K562 (cell line): ENCODE data around the gene FUBP3. TPM values are rescaled to one million over a fixed set of nuclear protein-coding genes. Genes with fewer than 3 reads are reported as not detected.

Experiments used
- ATF4 ChIP-seq: fragments of 450-650 bp; formaldehyde crosslinking; IDR thresholded peaks from 2 replicates; pipeline ENCODE4 v1.4.0; 2022; ENCODE audit warnings: mild to moderate bottlenecking, moderate library complexity
- CREB3 ChIP-seq: fragments of 450-650 bp; conservative IDR thresholded peaks from 2 replicates; pipeline ENCODE4 v1.6.1; 2016; ENCODE audit warnings: missing genetic modification characterization, low read depth, mild to moderate bottlenecking, missing compliant biosample characterization, moderate library complexity
- EGR1 ChIP-seq: fragments of 450-650 bp; conservative IDR thresholded peaks from 2 replicates; pipeline ENCODE4 v1.6.1; 2017; ENCODE audit warnings: mild to moderate bottlenecking
- ETV1 ChIP-seq: fragments of 450-650 bp; conservative IDR thresholded peaks from 2 replicates; pipeline ENCODE4 v1.6.1; 2016; ENCODE audit warnings: missing genetic modification characterization, control low read depth, low read depth, missing compliant biosample characterization
- ETV6 ChIP-seq, 3 experiments: fragments of 150-350 bp in 1 of 3; sonication (generic) in 1 of 3; formaldehyde crosslinking in 1 of 3; IDR thresholded peaks; 2 replicates each; pipeline versions ENCODE4 v1.6.1 to v1.8.0; 2014 to 2022; ENCODE audit warnings: borderline replicate concordance in 2 of 3, low read depth in 2 of 3, antibody characterized with exemption in 1 of 3, low read length in 1 of 3, mild to moderate bottlenecking in 1 of 3, missing genetic modification reagents in 1 of 3
- HLTF ChIP-seq: fragments of 450-650 bp; IDR thresholded peaks from 2 replicates; pipeline ENCODE4 v1.6.1; 2016
- HMGN3 ChIP-seq: IDR thresholded peaks from 2 replicates; pipeline ENCODE4 v1.6.1; 2011; ENCODE audit warnings: borderline replicate concordance, low read depth, mild to moderate bottlenecking, mixed read lengths, low read length; ENCODE audit not compliant: insufficient read length; ENCODE audit errors: extremely low read depth
- HNRNPLL ChIP-seq: fragments of 200-400 bp; formaldehyde crosslinking; IDR thresholded peaks from 2 replicates; pipeline ENCODE4 v1.6.1; 2017; ENCODE audit warnings: low read length, low read depth, mild to moderate bottlenecking; ENCODE audit not compliant: poor library complexity, severe bottlenecking
- KAT2B ChIP-seq: IDR thresholded peaks from one replicate; pipeline ENCODE4 v1.6.1; 2012; ENCODE audit warnings: low read depth, mild to moderate bottlenecking, control low read depth, inconsistent platforms, low read length, moderate library complexity
- KHSRP ChIP-seq: fragments of 450-650 bp; IDR thresholded peaks from 2 replicates; pipeline ENCODE4 v1.6.1; 2017
- L3MBTL2 ChIP-seq: fragments of 450-650 bp; IDR thresholded peaks from 2 replicates; pipeline ENCODE4 v1.6.1; 2016; ENCODE audit warnings: mild to moderate bottlenecking, moderate library complexity
- MEIS2 ChIP-seq: fragments of 450-650 bp; IDR thresholded peaks from 2 replicates; pipeline ENCODE4 v1.6.1; 2014; ENCODE audit warnings: mild to moderate bottlenecking; ENCODE audit not compliant: partially characterized antibody
- PHB ChIP-seq: fragments of 250-450 bp; sonication (Bioruptor Pico); IDR thresholded peaks from 2 replicates; pipeline ENCODE4 v1.5.0; 2021
- PKNOX1 ChIP-seq: fragments of 450-650 bp; IDR thresholded peaks from 2 replicates; pipeline ENCODE4 v1.6.1; 2016
- RNF219 ChIP-seq: fragments of 250-450 bp; sonication (Bioruptor Pico); IDR thresholded peaks from 2 replicates; pipeline ENCODE4 v1.5.0; 2022; ENCODE audit warnings: mild to moderate bottlenecking
- SMAD3 ChIP-seq: fragments of 450-650 bp; formaldehyde crosslinking; conservative IDR thresholded peaks from 2 replicates; pipeline ENCODE4 v1.4.0; 2020; ENCODE audit warnings: mild to moderate bottlenecking
- ZBTB1 ChIP-seq: sonication (generic); formaldehyde crosslinking; IDR thresholded peaks from 2 replicates; pipeline ENCODE4 v1.8.1; 2023; ENCODE audit warnings: missing genetic modification reagents, low read depth, mild to moderate bottlenecking, borderline replicate concordance
- ZBTB17 ChIP-seq: fragments of 450-650 bp; formaldehyde crosslinking; IDR thresholded peaks from 2 replicates; pipeline ENCODE4 v1.4.0; 2020; ENCODE audit warnings: mild to moderate bottlenecking
- ZFP91 ChIP-seq: sonication (generic); formaldehyde crosslinking; IDR thresholded peaks from 2 replicates; pipeline ENCODE4 v1.8.0; 2022; ENCODE audit warnings: mild to moderate bottlenecking, missing genetic modification reagents
- ZNF668 ChIP-seq: fragments of 250-450 bp; sonication (Bioruptor Pico); IDR thresholded peaks from 2 replicates; pipeline ENCODE4 v1.8.0; 2022; ENCODE audit warnings: mild to moderate bottlenecking, inconsistent platforms
- ZNF717 ChIP-seq: fragments of 250-450 bp; sonication (Bioruptor Pico); IDR thresholded peaks from 2 replicates; pipeline ENCODE4 v1.5.0; 2021
- polyA plus RNA-seq, 8 experiments: library from polyadenylated mRNA; depleted of rRNA in 4 of 8; stranded (reverse) in 5 of 8; unstranded in 3 of 8; fragments of >200 nt; fragmentation: Nextera tagmentation in 2 of 8; fragmentation: Illumina TruSeq in 1 of 8; extraction: Ambion mirVana in 2 of 8; extraction: Trizol in 1 of 8; gene quantifications; 2 replicates each; pipeline versions ENCODE4 v1.2.1 to v1.2.3, GENCODE V29; 2011 to 2014; ENCODE audit warnings: inconsistent platforms in 1 of 8, missing spikeins in 1 of 8
- total RNA-seq, 7 experiments: library from RNA; depleted of rRNA in 6 of 7; stranded (reverse); fragments of >200 nt in 6 of 7; fragmentation: Illumina TruSeq in 2 of 7; extraction: Trizol in 2 of 7; gene quantifications; 2 replicates each; pipeline versions ENCODE4 v1.2.1 to v1.2.3, GENCODE V29; 2011 to 2021; ENCODE audit warnings: low replicate concordance in 1 of 7

The FUBP3 gene
- total and polyA plus RNA-seq, 9 of the 15 experiments (the other 6 are each of a cell fraction or from before 2014, with no cell fraction given), result 3.0 to 64.0 (median 48.1) TPM

GRCh38 chr9:130537346-130538050, 41.9 kb upstream of the FUBP3 start (continued):
- TF ChIP-seq MEIS2 (peak; percentile 65), RNF219 (no peak), ZBTB17 (CRISPR knock-in tag) (peak; percentile 80), ZFP91 (CRISPR knock-in tag) (no peak), PKNOX1 (peak; percentile 46), L3MBTL2 (peak; percentile 97), ATF4 (peak; percentile 61; the same call in 1 of the 2 replicates), CREB3 (tag) (peak; percentile 77), HNRNPLL (no peak), PHB (CRISPR knock-in tag) (no peak), HMGN3 (peak; percentile 98), EGR1 (peak; percentile 67), ZNF668 (CRISPR knock-in tag) (no peak), KHSRP (peak; percentile 79), KAT2B (no peak), ETV1 (tag) (peak; percentile 67), ZNF717 (CRISPR knock-in tag) (no peak), ZBTB1 (CRISPR knock-in tag) (peak; percentile 55; the same call in 1 of the 2 replicates), SMAD3 (CRISPR knock-in tag) (peak; percentile 76; the same call in 1 of the 2 replicates), ETV6 (IDR thresholded peaks at IDR 0.05; ENCODE audit: borderline replicate concordance in 1 of 2, low read depth in 2 of 2, low read length in 1 of 2) (peak in 1 of 2 experiments; percentile 77; a peak in 1 of 4 replicates), ETV6 (CRISPR knock-in tag; IDR thresholded peaks at IDR 0.05; ENCODE audit: borderline replicate concordance) (no peak), HLTF (peak; percentile 92)
